Fibroblast of pulmonary artery (primary cell): ENCODE data around the gene NDC1.
"Not testable (repeated sequence)": the region's sequence is repeated elsewhere in the genome, so short reads cannot be mapped to it uniquely, and the experiment has no call there.

Experiments
- DNase-seq: peaks from one replicate; pipeline ENCODE4 v3.0.0-alpha.2; 2010; ENCODE audit warnings: low read depth
- H3K4me3 ChIP-seq: replicated peaks from 2 replicates; pipeline ENCODE4 v1.5.1; 2011; ENCODE audit warnings: low read depth, mild to moderate bottlenecking, control low read depth, low read length, moderate library complexity
- TF ChIP-seq, protein P1 (sequence below): IDR thresholded peaks from 2 replicates; pipeline ENCODE4 v1.5.1; 2011; ENCODE audit warnings: mild to moderate bottlenecking, control low read depth, low read length, inconsistent platforms; ENCODE audit errors: missing control alignments

NDC1 gene

GRCh38 chr1:53826367-53826766 is 11.7 kb downstream of the NDC1 start:
- no peak overlapping the region for H3K4me3 ChIP-seq
- TF ChIP-seq, protein P1, sequence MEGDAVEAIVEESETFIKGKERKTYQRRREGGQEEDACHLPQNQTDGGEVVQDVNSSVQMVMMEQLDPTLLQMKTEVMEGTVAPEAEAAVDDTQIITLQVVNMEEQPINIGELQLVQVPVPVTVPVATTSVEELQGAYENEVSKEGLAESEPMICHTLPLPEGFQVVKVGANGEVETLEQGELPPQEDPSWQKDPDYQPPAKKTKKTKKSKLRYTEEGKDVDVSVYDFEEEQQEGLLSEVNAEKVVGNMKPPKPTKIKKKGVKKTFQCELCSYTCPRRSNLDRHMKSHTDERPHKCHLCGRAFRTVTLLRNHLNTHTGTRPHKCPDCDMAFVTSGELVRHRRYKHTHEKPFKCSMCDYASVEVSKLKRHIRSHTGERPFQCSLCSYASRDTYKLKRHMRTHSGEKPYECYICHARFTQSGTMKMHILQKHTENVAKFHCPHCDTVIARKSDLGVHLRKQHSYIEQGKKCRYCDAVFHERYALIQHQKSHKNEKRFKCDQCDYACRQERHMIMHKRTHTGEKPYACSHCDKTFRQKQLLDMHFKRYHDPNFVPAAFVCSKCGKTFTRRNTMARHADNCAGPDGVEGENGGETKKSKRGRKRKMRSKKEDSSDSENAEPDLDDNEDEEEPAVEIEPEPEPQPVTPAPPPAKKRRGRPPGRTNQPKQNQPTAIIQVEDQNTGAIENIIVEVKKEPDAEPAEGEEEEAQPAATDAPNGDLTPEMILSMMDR = peak; percentile 30
- DNase-seq = peak; percentile 30

- TF ChIP-seq, protein P1 = no peak
- no peak overlapping the region for H3K4me3 ChIP-seq
- no peak for DNase-seq
Measured at GRCh38 chr1:53825306-53825705, 12.8 kb downstream of the NDC1 start.

GRCh38 chr1:53822931-53823330 is 15.2 kb downstream of the NDC1 start:
- no peak overlapping the region for H3K4me3 ChIP-seq
- no peak for DNase-seq

GRCh38 chr1:53821380-53821779 is 16.7 kb downstream of the NDC1 start:
- DNase-seq = no peak
- TF ChIP-seq, protein P1 = no peak
- no peak overlapping the region for H3K4me3 ChIP-seq

More at GRCh38 chr1:53822931-53823330, 15.2 kb downstream of the NDC1 start:
- TF ChIP-seq, protein P1 = no peak

- no peak for DNase-seq
- no peak overlapping the region for H3K4me3 ChIP-seq
- TF ChIP-seq, protein P1 = no peak
Measured at GRCh38 chr1:53819387-53819786, 18.7 kb downstream of the NDC1 start.

DNA sequence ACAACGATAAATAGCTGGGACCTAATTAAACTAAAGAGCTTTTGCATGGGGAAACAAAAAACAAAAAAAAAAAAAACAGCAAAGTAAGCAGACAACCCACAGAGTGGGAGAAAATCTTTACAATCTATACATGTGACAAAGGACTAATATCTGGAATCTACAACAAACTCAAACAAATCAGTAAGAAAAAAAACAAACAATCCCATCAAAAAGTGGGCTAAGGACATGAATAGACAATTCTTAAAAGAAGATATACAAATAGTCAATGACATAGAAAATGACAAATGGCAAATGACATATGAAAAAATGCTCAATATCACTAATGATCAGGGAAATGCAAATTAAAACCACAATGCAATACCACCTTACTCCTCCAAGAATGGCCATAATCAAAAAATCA is 21.5 kb downstream of the NDC1 start:
- not testable (repeated sequence) for DNase-seq, H3K4me3 ChIP-seq

- DNase-seq, H3K4me3 ChIP-seq: not testable (repeated sequence)
Measured at GRCh38 chr1:53815484-53815883, 22.6 kb downstream of the NDC1 start.

DNA sequence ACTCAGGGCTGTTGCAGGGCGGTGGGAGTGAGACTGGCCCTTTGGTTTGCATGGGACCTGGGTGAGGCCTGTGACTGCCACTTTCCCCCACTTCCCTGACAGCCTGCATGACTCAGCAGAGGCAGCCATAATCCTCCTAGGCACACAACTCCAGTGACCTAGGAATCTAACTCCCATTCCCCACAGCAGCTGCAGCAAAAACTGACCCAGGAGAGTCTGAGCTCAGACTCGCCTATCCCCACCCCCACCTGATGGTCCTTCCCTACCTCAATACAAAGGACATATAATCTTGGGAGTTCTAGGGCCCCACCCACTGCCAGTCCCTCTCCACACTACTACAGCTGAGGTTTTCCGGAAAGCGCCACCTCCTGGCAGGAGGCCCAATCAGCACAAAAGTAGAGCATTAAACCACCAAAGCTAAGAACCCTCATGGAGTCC is 26.7 kb downstream of the NDC1 start:
- TF ChIP-seq, protein P1 = no peak
- DNase-seq = peak; percentile 2
- no peak overlapping the region for H3K4me3 ChIP-seq
